Astrocyte (in vitro differentiated cells and primary cell): ENCODE results near the gene BTRC. TPM values are rescaled to one million over a fixed set of nuclear protein-coding genes. Genes with fewer than 3 reads are reported as not detected.
"Not testable (repeated sequence)": the region's sequence is repeated elsewhere in the genome, so short reads cannot be mapped to it uniquely, and the experiment has no call there.

Experiments used
- DNase-seq: peaks from one replicate; pipeline ENCODE4 v3.0.0-alpha.2; 2010; ENCODE audit warnings: low read depth
- FAIRE-seq: peaks from 2 replicates; lab custom pipeline; 2011; peaks lifted over from hg19 to GRCh38; lab: Jason Lieb, UNC
- H2AFZ ChIP-seq: 2 replicates; pipeline ENCODE4 v1.6.0; 2012; ENCODE audit warnings: low read depth, low read length, inconsistent platforms
- H3K27ac ChIP-seq: 2 replicates; pipeline ENCODE4 v1.5.1; 2011; ENCODE audit warnings: low read depth, low read length, inconsistent platforms
- H3K27me3 ChIP-seq: 2 replicates; pipeline ENCODE4 v1.6.0; 2011; ENCODE audit warnings: low read length, inconsistent platforms; ENCODE audit not compliant: insufficient read depth
- H3K36me3 ChIP-seq: 2 replicates; pipeline ENCODE4 v1.5.1; 2011; ENCODE audit warnings: low read length, inconsistent platforms; ENCODE audit not compliant: insufficient read depth
- H3K4me1 ChIP-seq: 2 replicates; pipeline ENCODE4 v1.5.1; 2011; ENCODE audit warnings: low read length, inconsistent platforms; ENCODE audit not compliant: insufficient read depth
- H3K4me2 ChIP-seq: 2 replicates; pipeline ENCODE4 v1.6.0; 2012; ENCODE audit warnings: low read length, inconsistent platforms
- H3K4me3 ChIP-seq: 2 replicates; pipeline ENCODE4 v1.5.1; 2011; ENCODE audit warnings: low read depth, mild to moderate bottlenecking, low read length, inconsistent platforms; ENCODE audit not compliant: insufficient read depth
- H3K79me2 ChIP-seq: 2 replicates; pipeline ENCODE4 v1.6.0; 2012; ENCODE audit warnings: mild to moderate bottlenecking, low read length, inconsistent platforms; ENCODE audit not compliant: insufficient read depth
- H3K9ac ChIP-seq: 2 replicates; pipeline ENCODE4 v1.6.0; 2012; ENCODE audit warnings: mild to moderate bottlenecking, low read length, inconsistent platforms
- H3K9me3 ChIP-seq: 2 replicates; pipeline ENCODE4 v1.5.1; 2012; ENCODE audit warnings: low read depth, mild to moderate bottlenecking, low read length, inconsistent platforms; ENCODE audit not compliant: insufficient read depth
- H4K20me1 ChIP-seq: 2 replicates; pipeline ENCODE4 v1.6.0; 2012; ENCODE audit warnings: low read length, inconsistent platforms; ENCODE audit not compliant: insufficient read depth
- H3K27ac Mint-ChIP-seq: one replicate; pipeline ENCODE4 v1.8.0; 2021; ENCODE audit warnings: mild to moderate bottlenecking, mixed read lengths; ENCODE audit not compliant: unreplicated experiment
- H3K27me3 Mint-ChIP-seq: one replicate; pipeline ENCODE4 v1.8.0; 2021; ENCODE audit warnings: low read depth, mixed read lengths; ENCODE audit not compliant: unreplicated experiment
- H3K36me3 Mint-ChIP-seq: one replicate; pipeline ENCODE4 v1.8.0; 2021; ENCODE audit warnings: low read depth, mixed read lengths; ENCODE audit not compliant: unreplicated experiment
- H3K4me1 Mint-ChIP-seq: one replicate; pipeline ENCODE4 v1.8.0; 2021; ENCODE audit warnings: low read depth, mixed read lengths; ENCODE audit not compliant: unreplicated experiment
- H3K4me3 Mint-ChIP-seq: one replicate; pipeline ENCODE4 v1.8.0; 2021; ENCODE audit warnings: mild to moderate bottlenecking, moderate library complexity, mixed read lengths; ENCODE audit not compliant: unreplicated experiment
- H3K9me3 Mint-ChIP-seq: one replicate; pipeline ENCODE4 v1.8.0; 2021; ENCODE audit warnings: mild to moderate bottlenecking, mixed read lengths; ENCODE audit not compliant: unreplicated experiment
- CTCF ChIP-seq: IDR thresholded peaks from 2 replicates; pipeline ENCODE4 v1.5.1; 2011; ENCODE audit warnings: low read depth, mild to moderate bottlenecking, inconsistent platforms, low read length, moderate library complexity; ENCODE audit not compliant: insufficient read depth
- EZH2 ChIP-seq: IDR thresholded peaks from 2 replicates; pipeline ENCODE4 v1.6.1; 2012; ENCODE audit warnings: mild to moderate bottlenecking, low read length, inconsistent platforms; ENCODE audit not compliant: insufficient read depth
- total RNA-seq: library from RNA; stranded (reverse); gene quantifications from 2 replicates; pipeline ENCODE4 v1.2.1, GENCODE V29; 2021

Gene BTRC
- total RNA-seq, 1 donor from 2014 or later: 33.3 TPM

GRCh38 chr10:101346177-101346576 lies 7.8 kb upstream of the BTRC start:
- Histone ChIP-seq H2AFZ (no peak overlapping the region), H3K27ac (no peak overlapping the region), H3K9ac (no peak overlapping the region), H4K20me1 (no peaks in the 10 kb centered on the region), H3K4me2 (no peak overlapping the region), H3K4me3 (no peak overlapping the region), H3K79me2 (no peaks in the 10 kb centered on the region), H3K36me3 (no peaks in the 10 kb centered on the region), H3K4me1 (no peaks in the 10 kb centered on the region), H3K9me3 (no peaks in the 10 kb centered on the region), H3K27me3 (peaks cover 12% of the 10 kb centered on the region)
- no peak for FAIRE-seq
- Mint-ChIP-seq H3K27ac (no peak overlapping the region), H3K36me3 (no peaks in the 10 kb centered on the region), H3K4me3 (no peak overlapping the region), H3K4me1 (no peaks in the 10 kb centered on the region), H3K27me3 (peaks cover 13% of the 10 kb centered on the region), H3K9me3 (no peaks in the 10 kb centered on the region)
- DNase-seq: no peak
- no peak for TF ChIP-seq CTCF
- TF ChIP-seq EZH2: no peak

GRCh38 chr10:101351017-101351416 lies 2.9 kb upstream of the BTRC start:
- Mint-ChIP-seq H3K27me3 (peaks cover 6% of the 10 kb centered on the region), H3K36me3 (no peaks in the 10 kb centered on the region), H3K27ac (no peak overlapping the region), H3K9me3 (no peaks in the 10 kb centered on the region), H3K4me3 (no peak overlapping the region), H3K4me1 (peaks cover 10% of the 10 kb centered on the region)
- no peak overlapping the region for H2AFZ ChIP-seq
- no peak overlapping the region for H3K4me3 ChIP-seq
- H3K36me3 ChIP-seq: no peaks in the 10 kb centered on the region
- no peak overlapping the region for H3K4me2 ChIP-seq
- H4K20me1 ChIP-seq: peaks cover 11% of the 10 kb centered on the region
- peaks cover 6% of the 10 kb centered on the region for H3K27me3 ChIP-seq
- no peak for TF ChIP-seq CTCF
- no peak for TF ChIP-seq EZH2
- no peak overlapping the region for H3K27ac ChIP-seq
- H3K79me2 ChIP-seq: peaks cover 18% of the 10 kb centered on the region
- peaks cover 12% of the 10 kb centered on the region for H3K4me1 ChIP-seq
- FAIRE-seq: no peak
- H3K9ac ChIP-seq: no peak overlapping the region
- no peak for DNase-seq
- no peaks in the 10 kb centered on the region for H3K9me3 ChIP-seq

- peaks cover 11% of the 10 kb centered on the region for H3K4me1 Mint-ChIP-seq
- Histone ChIP-seq H3K79me2 (peaks cover 22% of the 10 kb centered on the region), H3K4me1 (peaks cover 12% of the 10 kb centered on the region), H3K9me3 (no peaks in the 10 kb centered on the region), H3K36me3 (no peaks in the 10 kb centered on the region), H3K27ac (no peak overlapping the region), H3K9ac (no peak overlapping the region), H4K20me1 (peaks cover 11% of the 10 kb centered on the region), H3K4me3 (no peak overlapping the region), H3K4me2 (no peak overlapping the region), H2AFZ (no peak overlapping the region), H3K27me3 (peaks cover 6% of the 10 kb centered on the region)
- peaks cover 6% of the 10 kb centered on the region for H3K27me3 Mint-ChIP-seq
- H3K4me3 Mint-ChIP-seq: no peak overlapping the region
- DNase-seq: no peak
- no peaks in the 10 kb centered on the region for H3K9me3 Mint-ChIP-seq
- no peak for TF ChIP-seq EZH2
- FAIRE-seq: no peak
- H3K36me3 Mint-ChIP-seq: no peaks in the 10 kb centered on the region
- H3K27ac Mint-ChIP-seq: no peak overlapping the region
Observed at GRCh38 chr10:101351477-101351876, 2.5 kb upstream of the BTRC start.

GRCh38 chr10:101352857-101353256 lies 1.1 kb upstream of the BTRC start:
- H3K4me1 Mint-ChIP-seq: peaks cover 11% of the 10 kb centered on the region
- not testable (repeated sequence) for H3K27me3 ChIP-seq, H3K4me3 ChIP-seq, H3K27ac ChIP-seq, DNase-seq, H3K9me3 ChIP-seq, FAIRE-seq, H3K36me3 Mint-ChIP-seq, H2AFZ ChIP-seq, H3K36me3 ChIP-seq, H3K4me3 Mint-ChIP-seq, H3K9ac ChIP-seq, H3K27me3 Mint-ChIP-seq, H3K9me3 Mint-ChIP-seq, H3K4me2 ChIP-seq, H3K27ac Mint-ChIP-seq
- Histone ChIP-seq H3K4me1 (peaks cover 12% of the 10 kb centered on the region), H4K20me1 (peaks cover 14% of the 10 kb centered on the region), H3K79me2 (peaks cover 28% of the 10 kb centered on the region)
